Melanocyte of skin (primary cell): Measurements from ENCODE around the gene TEX19. TPM values are rescaled to one million over a fixed set of nuclear protein-coding genes. Genes with fewer than 3 reads are reported as not detected.

ENCODE experiments used
- total RNA-seq, 2 donors: library from RNA; depleted of rRNA; stranded (reverse); fragments of >200 nt; gene quantifications; 2 replicates each; pipeline ENCODE4 v1.2.3, GENCODE V29; 2012

TEX19 gene, protein sequence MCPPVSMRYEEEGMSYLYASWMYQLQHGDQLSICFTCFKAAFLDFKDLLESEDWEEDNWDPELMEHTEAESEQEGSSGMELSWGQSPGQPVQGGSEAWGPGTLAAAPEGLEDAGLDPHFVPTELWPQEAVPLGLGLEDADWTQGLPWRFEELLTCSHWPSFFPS
- total RNA-seq = under 1 TPM in 1 of 2 donors, not detected in 1; 0.33 TPM

DNA sequence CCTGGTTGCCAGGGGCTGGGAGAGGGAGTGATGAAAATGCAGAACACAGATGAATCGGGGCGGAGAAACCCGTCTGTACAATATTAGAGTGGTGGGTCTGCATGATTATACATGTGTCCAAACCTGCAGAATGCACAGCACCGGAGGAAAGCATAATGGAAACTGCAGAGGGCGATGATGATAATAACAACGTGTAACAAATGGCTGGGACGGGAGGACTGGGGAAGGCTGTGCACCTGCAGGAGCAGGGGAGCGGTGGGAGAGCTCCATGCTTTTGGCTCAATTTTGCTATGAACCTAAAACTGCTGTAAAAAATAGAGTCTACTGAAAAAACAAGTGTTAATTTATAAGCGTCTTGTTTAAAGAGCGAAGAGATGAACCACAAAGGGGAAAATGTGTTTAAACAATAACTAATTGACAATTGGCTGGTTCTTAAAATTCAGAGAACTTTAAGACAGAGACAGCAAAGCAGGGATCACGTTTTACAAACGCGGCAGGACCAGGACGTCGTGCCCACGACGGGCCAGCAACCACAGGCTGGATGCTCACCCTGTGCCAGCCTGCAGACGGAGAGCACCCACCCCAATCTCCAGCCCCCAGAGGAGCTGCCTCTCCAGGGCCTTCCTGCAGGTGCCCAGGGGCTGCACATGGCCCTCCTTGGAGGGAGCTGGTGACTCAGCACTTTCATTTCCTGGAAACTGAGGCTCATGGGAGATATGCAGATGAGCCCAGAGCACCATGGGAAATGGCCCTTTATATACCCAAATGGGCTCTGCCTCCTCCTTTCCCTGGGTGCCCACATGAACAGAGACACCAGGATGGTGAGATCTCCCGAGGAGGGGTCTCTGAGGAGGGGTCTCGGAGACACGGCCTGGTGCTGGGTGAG is at the start of gene TEX19:
TEX19 (plus strand) TSS at position 783 of the 886 bp plus-strand sequence. CDS start 2,904 bp downstream, outside the sequence.

DNA sequence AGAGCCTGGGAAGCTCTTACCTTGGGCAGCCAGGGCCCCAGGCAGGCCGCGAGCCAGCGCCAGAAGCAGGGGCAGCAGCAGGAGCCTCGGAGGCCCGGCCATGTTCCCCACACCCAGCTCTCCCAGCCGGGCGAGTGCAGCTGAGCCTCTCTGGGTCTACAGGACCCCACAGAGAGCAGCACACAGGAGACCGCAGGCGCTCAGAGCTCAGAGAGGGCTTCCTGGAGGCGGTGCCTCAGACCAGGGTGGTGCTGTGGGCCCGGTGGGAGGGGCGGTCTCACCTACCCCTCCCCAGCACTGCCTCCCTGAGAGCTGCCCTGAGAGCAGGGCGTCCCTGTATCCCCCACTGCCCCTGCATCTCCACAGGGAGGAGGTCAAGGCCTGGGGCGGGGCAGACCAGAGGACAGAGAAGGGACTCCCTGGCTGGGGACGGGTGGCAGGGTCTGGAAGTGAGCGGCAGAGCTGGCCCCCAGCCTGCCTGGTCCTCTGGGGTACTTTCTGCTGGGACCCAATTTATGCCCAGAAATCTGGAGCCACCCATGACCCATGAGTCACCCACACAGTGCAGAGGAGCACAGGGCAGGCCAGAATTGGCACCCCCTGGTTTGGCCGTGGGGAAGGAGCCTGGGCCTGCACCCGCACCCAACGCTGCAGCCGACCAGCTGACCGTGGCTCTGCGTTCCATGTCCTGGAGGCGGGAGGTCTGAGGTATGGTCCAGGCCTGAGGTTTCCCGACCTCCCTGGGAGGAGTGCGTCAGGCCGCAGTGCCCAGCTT is 41.5 kb upstream of the TEX19 start, which contains the start of gene CD7:
CD7 (minus strand) TSS at position 215 of the 775 bp plus-strand sequence; CDS start at position 102, 113 bp downstream.

DNA sequence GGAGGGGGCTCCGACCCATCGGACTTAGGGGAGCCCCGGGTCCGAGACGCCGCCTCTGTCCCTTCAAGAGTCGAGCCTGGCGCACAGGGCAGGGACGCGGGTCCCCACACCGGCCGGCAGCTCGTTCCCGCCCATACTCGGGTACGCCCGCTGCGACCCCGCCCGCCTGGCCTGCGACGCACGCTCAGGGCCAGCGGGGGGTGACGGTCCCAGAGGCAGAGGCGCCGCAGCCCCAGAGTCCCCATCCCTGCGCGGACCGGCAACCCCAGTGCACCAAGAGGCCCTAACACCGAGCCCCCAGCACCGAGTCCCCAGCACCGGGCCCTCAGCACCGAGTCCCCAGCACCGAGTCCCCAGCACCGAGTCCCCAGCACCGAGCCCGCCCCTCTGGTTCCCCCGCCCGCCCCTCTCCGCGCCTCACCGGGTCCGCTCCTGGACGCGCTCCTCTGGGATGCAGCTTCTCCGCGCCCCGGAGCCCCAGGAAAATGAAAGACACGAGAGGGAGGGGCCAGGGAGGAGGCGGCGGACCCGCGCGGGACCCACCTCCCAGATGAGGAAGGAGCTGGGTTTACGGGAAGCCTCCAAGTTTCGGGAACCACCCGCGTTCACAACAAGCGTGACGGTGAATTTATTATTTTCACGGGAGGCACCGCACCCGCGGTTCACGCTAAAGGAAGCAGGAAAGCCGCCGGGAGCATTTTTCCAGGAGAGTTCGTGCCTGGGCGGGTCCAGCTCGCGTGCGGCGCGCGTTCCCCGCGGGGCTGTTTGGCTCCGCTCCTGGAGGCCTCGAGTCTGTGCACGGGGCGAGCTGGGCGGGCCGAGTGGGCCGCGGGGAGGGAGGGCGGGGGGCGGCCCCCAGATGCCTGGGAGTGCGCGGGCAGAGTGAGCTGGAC is 25.5 kb upstream of the TEX19 start, which contains the start of gene SECTM1:
SECTM1 (minus strand) TSS at position 488 of the 893 bp plus-strand sequence. CDS start 6,526 bp downstream, outside the sequence.

DNA sequence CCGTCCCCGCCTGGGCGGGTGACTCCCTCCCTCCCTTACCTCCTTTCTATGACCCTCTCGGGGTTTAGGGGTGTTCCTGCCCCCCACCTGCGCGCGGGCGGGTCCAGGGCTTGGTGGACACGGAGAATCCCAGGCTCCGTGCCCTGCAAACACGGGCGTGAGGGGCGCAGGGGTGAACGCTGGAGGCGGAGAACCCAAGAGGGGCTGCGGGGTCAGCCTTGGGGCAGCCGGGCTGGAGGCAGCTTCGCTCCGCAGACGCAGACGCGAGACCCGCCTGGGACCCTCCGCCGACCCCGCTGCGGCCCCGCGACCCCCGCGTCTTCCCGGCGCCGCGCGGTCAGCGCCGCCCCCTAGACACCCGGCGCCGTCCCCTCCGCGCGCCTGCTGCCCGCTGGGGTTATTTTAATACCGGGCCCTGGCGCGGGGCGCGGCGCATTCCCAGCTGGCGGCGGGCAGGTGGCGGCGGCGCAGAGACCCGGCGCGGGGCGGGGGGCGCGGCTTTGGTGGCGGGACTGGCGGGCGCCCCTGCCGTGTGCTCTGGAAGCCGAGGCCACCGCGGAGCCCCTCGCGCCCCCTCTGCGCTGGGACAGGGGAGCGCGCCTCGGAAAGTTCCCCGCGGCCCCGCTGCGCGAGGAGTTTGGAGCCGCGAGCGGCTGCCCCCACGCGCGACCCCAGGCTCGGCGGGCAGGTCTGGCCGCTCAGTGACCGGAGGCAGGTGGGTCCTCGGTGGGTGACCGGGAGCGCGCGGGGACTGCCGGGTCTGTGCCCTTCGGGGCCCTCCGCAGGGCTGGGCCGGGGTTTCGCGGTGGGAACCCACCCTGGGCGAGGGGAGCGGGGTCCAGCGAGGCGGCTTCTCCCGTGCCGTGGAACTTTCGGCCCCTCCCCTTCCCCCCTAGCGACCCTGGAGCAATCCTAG is 12.5 kb downstream of the TEX19 start, which contains the start of gene UTS2R:
UTS2R (plus strand) TSS at position 433 of the 916 bp plus-strand sequence. CDS start 2,560 bp downstream, outside the sequence.

Other genes with a start within 250 kb of the TEX19 start
- 10 to 100 TPM in 1 of 2 donors, 1 to 10 TPM in 1; 9.3 to 17.3 TPM for gene CCDC57, start 146.4 kb upstream of the TEX19 start, total RNA-seq
- 10 to 100 TPM; 15.1 to 45.6 TPM for gene SLC16A3, start 130.2 kb upstream of the TEX19 start, total RNA-seq
- gene CSNK1D, start 85.5 kb upstream of the TEX19 start, total RNA-seq = 10 to 100 TPM; 51.6 to 64.9 TPM
- gene CD7, start 41.6 kb upstream of the TEX19 start, total RNA-seq = under 1 TPM; under 0.01 TPM
- gene SECTM1, start 25.5 kb upstream of the TEX19 start, total RNA-seq = 10 to 100 TPM; 15.8 to 70.6 TPM
- not detected for gene UTS2R, start 12.5 kb downstream of the TEX19 start, total RNA-seq
- 10 to 100 TPM; 16.2 to 19.0 TPM for gene HEXD, start 59.1 kb downstream of the TEX19 start, total RNA-seq
- 10 to 100 TPM; 21.6 to 25.1 TPM for gene OGFOD3, start 59.3 kb downstream of the TEX19 start, total RNA-seq
- 10 to 100 TPM; 40.6 to 66.9 TPM for gene CYBC1, start 91.5 kb downstream of the TEX19 start, total RNA-seq
- gene NARF, start 99.5 kb downstream of the TEX19 start, total RNA-seq = 10 to 100 TPM; 25.3 to 35.4 TPM
- gene FOXK2, start 160.5 kb downstream of the TEX19 start, total RNA-seq = 10 to 100 TPM; 42.0 to 44.3 TPM